HG03469 (cell line): ENCODE results near the gene HEY2.
"Not testable (repeated sequence)": the region's sequence is repeated elsewhere in the genome, so short reads cannot be mapped to it uniquely, and the experiment has no call there.

Experiments
- ATAC-seq: cut with Tn5 transposase; IDR thresholded peaks from one replicate; pipeline ENCODE4 v1.9.1; 2021; ENCODE audit warnings: mild to moderate bottlenecking, moderate library complexity, moderate number of reproducible peaks; ENCODE audit not compliant: unreplicated experiment

The HEY2 gene

GRCh38 chr6:125765944-125766343, 16.5 kb downstream of the HEY2 start:
- ATAC-seq, result no peak

- ATAC-seq, result no peak
These were observed 17.2 kb downstream of the HEY2 start for GRCh38 chr6:125766641-125767040.

GRCh38 chr6:125769147-125769783, 19.8 kb downstream of the HEY2 start:
- ATAC-seq, result no peak

- no peak for ATAC-seq
These were observed 24.2 kb downstream of the HEY2 start for GRCh38 chr6:125773387-125774341.

GRCh38 chr6:125776107-125776826, 26.8 kb downstream of the HEY2 start:
- not testable (repeated sequence) for ATAC-seq

GRCh38 chr6:125779924-125780539, 30.6 kb downstream of the HEY2 start:
- peak; percentile 71 for ATAC-seq

GRCh38 chr6:125780540-125781313, 31.3 kb downstream of the HEY2 start:
- ATAC-seq, result peak; percentile 52

GRCh38 chr6:125781314-125781868, 32.0 kb downstream of the HEY2 start:
- ATAC-seq, result peak; percentile 23

- no peak for ATAC-seq
These were observed 34.9 kb downstream of the HEY2 start for GRCh38 chr6:125784365-125784764.

GRCh38 chr6:125787791-125788190, 38.4 kb downstream of the HEY2 start:
- ATAC-seq, result no peak

- no peak for ATAC-seq
These were observed 39.7 kb downstream of the HEY2 start for GRCh38 chr6:125789167-125789566.

GRCh38 chr6:125789576-125790357, 40.3 kb downstream of the HEY2 start:
- no peak for ATAC-seq

GRCh38 chr6:125790358-125791150, 41.1 kb downstream of the HEY2 start, which contains the start of gene NCOA7:
Gene NCOA7 (plus strand): TSS chr6:125790960. CDS start chr6:125815355, 24,395 bp downstream.
- peak; percentile 46 for ATAC-seq

GRCh38 chr6:125791151-125791819, 41.9 kb downstream of the HEY2 start:
- peak; percentile 25 for ATAC-seq

GRCh38 chr6:125791820-125792165, 42.4 kb downstream of the HEY2 start:
- ATAC-seq, result no peak

GRCh38 chr6:125792172-125792571, 42.7 kb downstream of the HEY2 start:
- ATAC-seq, result no peak

GRCh38 chr6:125792680-125793079, 43.2 kb downstream of the HEY2 start:
- ATAC-seq, result no peak

GRCh38 chr6:125793280-125793679, 43.8 kb downstream of the HEY2 start:
- no peak for ATAC-seq
